Measurements from ENCODE around the gene SLC17A4.

DNA sequence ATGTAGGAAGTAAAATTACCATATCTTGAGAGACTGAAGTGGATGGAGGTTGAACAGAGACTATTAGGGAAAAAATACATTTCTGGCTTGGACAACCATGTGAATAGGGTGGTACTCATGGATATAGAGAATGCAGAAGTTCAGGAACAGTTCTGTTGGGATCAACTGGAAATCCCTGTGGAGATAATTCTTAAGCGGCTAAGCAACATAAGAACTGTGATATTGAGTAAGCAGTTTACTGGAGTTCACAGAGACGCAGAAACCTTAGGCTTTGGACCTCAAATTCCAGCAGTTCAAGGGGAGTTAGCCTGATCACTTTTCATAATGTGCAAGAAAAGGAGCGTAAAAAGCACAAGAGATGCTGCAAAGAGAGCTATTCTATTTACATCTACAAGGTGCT, 23.6 kb upstream of the SLC17A4 start:
- TF ChIP-seq EP300 (IDR thresholded peaks at IDR 0.05) = no peak
- TF ChIP-seq, protein P1, sequence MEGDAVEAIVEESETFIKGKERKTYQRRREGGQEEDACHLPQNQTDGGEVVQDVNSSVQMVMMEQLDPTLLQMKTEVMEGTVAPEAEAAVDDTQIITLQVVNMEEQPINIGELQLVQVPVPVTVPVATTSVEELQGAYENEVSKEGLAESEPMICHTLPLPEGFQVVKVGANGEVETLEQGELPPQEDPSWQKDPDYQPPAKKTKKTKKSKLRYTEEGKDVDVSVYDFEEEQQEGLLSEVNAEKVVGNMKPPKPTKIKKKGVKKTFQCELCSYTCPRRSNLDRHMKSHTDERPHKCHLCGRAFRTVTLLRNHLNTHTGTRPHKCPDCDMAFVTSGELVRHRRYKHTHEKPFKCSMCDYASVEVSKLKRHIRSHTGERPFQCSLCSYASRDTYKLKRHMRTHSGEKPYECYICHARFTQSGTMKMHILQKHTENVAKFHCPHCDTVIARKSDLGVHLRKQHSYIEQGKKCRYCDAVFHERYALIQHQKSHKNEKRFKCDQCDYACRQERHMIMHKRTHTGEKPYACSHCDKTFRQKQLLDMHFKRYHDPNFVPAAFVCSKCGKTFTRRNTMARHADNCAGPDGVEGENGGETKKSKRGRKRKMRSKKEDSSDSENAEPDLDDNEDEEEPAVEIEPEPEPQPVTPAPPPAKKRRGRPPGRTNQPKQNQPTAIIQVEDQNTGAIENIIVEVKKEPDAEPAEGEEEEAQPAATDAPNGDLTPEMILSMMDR (IDR thresholded peaks at IDR 0.05) = no peak
- TF ChIP-seq POLR2A (IDR thresholded peaks at IDR 0.05) = no peak

All from ovary (tissue), 3 donors.